COR-L47 (cell line): Measurements from ENCODE around the gene ZMIZ1.

Experiments
- DNase-seq: peaks from one replicate; lab custom pipeline; 2025; lab: John Stamatoyannopoulos, UW

ZMIZ1 gene

DNA sequence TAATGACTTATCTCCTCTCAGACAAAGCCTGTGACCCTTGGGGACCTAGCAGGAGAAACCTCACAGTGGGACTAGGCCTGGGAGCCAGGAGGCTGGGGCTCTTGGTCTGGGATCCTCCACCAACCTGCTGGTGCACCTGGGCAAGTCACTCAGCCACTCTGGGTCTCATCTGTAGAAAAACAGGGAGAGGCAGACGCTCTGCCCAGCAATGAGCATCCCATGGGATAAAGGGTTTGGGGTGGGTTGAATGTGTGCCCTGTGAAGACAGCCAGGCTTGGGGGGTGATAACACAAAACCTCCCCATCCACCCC is 81.6 kb downstream of the ZMIZ1 start:
- DNase-seq, result no peak

DNA sequence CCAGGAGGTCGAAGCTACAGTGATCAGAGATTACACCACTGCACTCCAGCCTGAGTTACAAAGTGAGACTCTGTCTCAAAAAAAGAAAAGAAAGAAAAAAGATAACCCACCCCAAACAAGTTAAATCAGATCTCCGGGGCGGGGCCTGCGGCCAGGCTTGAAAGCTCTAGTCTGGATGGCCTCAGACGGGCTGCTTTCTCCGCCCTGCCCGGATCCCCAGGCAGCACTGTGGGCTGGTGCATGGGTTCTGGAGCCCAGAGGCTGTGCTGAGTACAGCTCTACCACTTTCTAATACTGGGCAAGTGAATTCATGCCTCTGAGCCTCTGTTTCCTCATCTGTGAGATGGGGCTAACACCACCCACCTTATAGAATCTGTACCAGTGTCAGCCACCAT is 83.7 kb downstream of the ZMIZ1 start:
- DNase-seq, result no peak

DNA sequence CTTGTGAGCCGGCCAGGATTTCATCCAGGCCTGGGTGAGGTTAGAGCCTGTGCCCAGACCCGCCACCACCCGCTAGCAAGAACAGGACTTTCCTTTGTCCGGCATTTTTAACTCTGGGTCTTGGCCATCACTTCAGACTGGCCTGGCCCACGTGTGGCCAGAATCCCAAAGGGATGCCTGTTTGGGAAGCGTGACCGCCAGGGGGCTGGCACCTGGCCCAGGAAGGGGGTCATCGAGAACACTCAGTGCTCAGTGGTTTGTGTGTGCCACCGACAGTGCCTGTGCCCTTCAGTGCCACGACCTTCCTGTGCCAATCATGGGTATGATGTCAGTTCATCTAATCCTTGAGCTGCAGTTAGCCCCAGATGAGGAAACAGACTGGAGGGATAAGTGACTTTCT is 85.0 kb downstream of the ZMIZ1 start:
- no peak for DNase-seq

DNA sequence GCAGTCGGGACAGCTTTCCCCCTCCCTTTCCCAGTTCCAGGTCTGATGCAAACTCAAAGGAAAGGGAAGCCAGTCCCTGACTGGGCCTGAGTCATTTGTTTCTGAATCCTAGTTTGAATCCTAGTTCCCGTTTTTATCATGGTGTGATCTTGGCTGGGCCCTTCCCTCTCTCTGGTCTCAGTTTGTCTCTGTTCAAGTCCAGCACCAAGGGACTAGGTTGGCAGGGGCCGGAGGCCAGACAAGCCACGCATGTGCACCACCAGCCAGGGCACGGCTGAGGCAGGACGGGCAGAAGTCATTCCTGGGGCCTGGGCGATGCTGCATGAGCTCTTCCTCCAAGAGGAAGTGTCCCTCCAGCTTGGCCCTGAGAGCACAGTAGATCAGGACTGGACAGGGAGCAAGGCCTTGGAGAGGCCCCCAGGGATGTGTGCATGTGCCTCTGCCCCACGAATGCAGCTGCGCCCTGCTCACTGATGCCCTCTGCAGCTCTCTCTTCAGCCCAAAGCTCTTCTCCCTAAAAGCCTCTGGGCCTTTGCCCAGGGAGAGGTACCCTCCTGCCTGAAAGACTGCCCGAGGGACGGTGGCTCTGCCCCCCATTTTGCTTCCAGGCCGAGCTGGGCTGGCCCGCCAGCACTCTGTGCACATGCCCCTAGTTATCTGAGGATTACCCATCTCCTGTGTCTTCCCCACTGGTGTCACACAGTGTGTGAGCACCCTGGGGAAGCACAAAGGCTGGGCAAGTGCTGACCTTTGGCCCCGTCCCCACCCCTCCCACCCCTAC is 86.7 kb downstream of the ZMIZ1 start:
- DNase-seq, result no peak

DNA sequence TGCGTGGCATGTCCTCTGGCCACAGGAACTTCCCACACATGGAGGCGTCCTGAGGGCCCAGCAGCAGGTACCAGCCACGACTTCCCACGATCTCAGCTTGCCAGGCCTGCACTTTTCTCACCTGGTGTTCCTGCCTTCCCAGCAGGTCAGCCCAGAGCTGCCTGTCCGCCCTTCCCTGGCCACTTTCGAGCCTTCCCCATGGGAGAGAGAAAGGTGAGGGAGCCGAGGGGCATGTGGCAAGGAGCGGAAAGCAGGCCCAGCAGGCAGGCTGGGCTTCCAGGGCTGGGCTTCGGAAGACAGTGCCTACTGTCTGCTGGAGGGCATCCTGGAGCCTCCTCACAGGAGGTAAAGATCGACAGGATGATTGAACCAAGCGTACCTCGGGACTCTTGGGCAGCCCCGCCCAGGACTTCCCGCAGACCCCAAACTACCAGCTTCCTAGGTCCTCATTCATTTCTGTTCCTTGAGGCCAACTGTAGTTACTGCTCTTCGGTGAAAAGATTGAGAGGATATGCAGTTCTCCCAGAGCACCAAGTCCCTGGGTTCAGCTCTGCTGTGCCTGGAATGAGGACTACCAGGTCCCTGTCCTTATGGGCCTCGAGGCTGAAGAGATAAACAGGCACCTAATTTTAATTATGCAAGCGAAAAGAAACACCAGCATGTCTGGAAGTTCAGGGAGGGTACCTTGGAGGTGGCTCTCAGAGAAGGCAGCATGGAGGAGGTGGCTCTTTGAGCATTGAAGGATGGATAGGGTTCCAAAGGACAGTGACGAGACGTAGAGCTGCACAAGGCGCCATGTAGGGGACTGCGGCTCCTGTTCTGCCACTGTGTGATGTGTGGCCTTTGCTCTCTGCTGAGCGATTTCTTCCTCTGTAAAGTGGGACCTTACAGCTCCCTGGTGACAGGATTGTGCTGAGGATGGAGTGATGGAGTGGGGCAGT is 87.8 kb downstream of the ZMIZ1 start:
- DNase-seq, result no peak

DNA sequence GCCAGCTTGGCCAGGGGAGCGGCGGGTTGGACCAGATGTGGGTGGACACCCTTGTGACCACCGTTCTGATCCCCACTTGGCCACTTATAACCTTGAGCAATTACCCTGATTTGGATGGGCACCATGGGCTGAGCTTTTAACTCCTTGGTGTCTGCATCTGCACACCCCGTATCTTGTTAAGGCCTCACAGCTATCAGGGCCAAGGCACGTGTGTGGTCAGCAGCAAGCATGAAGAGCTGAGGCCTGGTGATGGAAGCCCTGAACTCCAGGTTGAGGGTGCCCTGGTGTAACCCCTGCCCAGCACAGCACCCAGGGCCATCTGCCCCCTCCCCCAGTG is 89.2 kb downstream of the ZMIZ1 start:
- no peak for DNase-seq

DNA sequence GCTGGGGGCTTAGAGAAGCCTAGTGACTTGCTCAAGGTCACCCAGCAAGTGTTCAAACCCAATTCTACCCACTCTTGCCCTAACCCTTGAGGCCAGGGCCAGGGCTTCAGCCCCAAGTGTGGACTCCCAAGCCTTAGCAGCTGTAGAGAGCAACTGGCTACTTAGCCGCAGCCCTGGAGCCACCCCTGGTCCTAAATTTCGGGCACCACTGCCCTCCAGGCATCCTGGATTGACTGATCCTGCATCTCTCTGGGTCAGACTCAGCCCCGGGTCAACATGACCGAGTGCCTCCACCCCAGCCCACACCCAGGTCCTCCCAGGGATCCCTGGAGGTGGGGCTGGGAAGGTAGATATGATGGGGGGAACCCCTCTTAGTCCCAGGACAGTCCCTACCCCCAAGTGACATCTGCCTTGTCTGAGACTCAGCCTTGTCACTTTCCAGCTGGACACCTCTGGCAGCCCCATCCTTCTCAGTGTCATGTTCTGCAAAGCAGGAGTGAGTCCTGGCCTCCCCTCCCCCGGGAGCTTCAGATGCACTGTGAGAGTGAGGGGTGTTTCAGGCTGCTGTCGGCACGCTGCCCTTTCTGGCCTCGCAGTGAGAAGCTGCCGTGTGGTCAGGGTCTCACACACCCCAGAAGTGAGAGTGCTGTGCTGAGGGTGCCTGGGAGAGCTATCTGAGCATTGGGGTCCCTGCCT is 89.8 kb downstream of the ZMIZ1 start:
- no peak for DNase-seq

DNA sequence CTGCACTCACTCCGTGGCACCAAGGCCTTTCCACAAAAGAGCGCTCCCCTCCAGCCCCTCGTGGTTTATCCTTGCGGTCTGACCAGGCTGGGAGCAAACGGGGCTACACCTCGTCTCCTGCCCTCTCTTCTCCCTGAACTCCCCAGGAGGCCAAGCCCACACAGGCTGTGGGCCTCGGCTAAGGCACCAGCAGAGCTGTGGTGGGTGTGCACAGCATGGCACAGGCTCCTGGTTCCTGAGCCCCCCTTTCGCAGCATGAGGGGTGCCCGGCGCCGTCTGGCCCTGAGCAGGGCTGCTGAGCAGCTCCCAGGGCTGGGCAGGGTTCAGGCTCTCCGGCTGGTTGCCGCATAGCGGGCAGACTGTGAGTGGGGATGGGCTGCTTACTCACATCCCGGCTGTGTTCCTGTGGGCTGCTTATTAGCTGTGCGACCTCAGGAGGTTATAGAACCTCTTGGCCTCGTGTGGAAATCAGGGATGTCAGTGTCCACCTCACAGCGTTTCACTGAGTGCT is 90.4 kb downstream of the ZMIZ1 start:
- no peak for DNase-seq

DNA sequence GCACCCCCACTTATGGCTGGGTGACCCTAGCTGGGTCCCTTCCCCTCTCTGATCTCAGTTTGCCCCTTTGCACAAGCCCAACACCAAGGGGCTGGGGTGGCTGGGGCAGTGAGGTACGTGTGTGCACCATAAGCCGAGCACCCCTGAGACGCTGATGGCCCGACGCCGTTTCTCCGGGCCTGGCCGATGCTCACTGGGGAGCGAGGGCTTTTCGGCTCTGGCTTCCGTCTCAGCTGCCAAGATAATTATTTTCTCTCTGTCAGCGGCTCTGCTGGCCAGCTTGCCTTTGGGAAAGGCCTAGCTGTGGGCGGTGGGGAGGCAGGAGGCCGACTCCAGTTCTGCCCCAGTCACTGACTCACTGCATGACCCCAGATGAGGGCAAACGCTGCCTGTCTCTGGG is 91.0 kb downstream of the ZMIZ1 start:
- no peak for DNase-seq

DNA sequence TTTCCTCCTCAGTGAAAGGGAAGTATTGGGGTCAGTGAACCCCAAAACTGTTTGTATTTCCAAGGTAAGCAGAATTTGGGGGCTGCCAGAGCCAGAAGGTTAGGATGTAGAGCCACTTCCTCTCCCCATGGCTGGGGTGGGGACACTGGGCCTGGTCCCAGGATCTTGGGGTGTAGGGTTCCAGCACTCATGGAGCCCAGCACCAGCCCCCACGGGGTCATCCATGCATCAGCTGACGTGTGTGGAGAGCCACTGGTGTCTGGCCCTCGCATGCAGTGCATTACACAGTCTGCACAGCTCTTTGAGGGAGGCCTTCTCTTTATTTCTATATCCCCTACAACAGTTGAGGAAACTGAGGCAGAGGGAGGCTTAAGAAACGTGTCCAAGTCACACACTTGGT is 91.4 kb downstream of the ZMIZ1 start:
- DNase-seq, result no peak

DNA sequence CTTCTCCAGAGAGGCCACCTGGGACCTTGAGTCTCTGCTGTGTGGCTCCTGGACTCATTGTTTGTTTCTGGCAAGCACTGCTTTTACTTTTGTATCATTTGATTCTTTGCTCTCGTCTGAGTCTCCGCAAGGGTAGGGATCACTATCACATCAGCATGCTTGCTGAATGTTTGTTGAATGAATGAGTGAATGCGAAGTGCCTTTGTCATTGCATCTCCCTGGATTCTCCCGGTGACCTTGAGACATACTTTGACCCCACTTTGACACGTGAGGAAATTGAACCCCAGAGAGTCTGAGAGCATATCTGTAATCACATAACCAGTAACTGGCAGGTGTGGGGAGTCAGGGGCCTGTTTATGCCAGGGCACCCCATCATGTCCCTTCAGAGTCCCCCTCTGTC is 92.8 kb downstream of the ZMIZ1 start:
- no peak for DNase-seq

DNA sequence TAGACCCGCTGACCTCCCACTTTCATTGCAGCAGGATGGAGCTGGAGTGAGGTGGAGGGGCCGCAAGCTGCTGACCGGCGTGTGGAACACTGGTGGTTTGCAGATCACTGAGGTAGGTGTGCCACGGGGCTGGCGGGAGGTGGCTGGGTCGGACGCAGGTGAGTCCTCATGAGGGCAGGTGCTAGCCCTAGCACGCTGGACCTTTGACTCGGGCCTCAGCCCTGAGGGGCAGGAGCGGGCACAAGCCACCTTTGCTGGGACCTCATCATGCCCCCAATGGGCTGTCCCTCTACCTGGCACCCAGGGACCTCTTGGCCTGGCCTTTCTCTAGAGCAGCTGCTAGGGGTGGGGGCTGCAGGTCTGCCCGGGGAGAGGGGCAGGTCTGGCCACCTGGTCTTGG is 93.3 kb downstream of the ZMIZ1 start:
- DNase-seq, result no peak

DNA sequence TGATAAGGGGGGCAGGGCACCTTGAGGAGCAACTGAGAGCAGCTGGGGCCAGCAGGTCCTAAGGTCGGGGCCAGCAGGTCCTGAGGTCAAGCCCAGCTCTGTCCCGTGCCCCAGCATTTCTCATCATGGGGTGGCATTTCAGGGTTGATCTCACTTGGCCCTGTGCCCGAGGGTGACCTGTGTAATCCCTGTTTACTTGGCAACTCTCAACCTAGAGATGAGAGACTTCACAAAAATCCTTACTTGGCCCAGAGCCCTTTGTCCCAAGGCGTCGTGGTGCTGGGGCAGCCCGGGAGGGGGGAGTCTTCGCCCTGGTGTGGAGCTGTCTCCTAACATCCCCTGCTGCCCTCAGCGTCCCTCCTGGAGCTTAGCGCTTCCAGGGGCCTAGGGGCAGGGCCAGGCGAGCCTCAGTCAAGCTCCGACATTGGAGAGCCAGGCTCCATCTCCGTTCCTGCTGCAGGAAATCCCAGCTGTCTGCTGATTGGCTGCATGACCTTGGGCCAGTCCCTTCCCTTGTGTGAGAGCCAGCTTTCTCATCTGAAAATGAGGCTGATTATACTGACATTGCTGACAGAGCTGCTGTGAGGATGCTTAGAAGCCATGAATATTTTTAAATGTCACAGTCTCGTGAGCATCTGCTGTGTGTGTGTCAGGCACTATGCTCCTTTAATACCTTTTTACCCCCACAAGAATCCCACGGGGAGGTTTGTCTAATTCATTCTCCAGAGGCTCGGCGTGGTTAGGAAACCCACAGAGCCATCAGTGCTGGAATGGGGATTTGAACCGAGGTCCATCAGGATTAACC is 94.3 kb downstream of the ZMIZ1 start:
- DNase-seq, result no peak

DNA sequence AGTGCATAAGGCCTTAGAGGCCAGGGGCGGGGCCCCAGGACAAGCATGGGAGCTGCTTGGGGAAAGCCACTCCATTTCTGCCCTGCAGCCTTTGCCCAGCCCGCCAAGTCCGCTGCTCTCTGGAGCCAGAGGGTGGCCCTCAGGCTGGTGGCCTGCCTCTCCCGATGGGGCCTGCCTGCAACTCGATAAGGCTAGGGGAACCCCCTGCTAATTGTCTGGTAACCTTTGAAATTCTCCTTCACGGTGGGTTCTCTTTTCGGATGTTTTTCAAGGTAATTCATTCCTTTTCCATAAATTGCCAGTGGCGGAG is 94.9 kb downstream of the ZMIZ1 start:
- DNase-seq, result no peak

DNA sequence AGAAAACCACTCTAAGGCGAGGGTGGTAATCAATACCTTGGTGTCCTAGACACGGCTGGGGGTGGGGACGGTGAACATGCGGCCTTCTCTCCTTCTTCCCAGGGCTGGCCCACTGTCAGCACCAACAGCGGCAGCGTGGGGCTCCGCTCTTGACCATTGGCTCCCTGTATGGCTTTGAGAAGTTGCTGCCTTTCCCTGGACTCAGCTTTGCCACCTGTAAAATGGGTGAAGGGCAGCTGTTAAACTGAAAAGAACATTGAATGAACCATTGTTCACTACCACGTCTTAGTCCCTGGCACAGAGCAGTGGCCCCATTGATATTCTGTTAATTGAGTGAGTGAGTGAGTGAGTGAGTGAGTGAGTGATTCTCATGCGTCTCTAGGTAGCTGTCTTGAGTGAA is 95.3 kb downstream of the ZMIZ1 start:
- DNase-seq, result no peak

DNA sequence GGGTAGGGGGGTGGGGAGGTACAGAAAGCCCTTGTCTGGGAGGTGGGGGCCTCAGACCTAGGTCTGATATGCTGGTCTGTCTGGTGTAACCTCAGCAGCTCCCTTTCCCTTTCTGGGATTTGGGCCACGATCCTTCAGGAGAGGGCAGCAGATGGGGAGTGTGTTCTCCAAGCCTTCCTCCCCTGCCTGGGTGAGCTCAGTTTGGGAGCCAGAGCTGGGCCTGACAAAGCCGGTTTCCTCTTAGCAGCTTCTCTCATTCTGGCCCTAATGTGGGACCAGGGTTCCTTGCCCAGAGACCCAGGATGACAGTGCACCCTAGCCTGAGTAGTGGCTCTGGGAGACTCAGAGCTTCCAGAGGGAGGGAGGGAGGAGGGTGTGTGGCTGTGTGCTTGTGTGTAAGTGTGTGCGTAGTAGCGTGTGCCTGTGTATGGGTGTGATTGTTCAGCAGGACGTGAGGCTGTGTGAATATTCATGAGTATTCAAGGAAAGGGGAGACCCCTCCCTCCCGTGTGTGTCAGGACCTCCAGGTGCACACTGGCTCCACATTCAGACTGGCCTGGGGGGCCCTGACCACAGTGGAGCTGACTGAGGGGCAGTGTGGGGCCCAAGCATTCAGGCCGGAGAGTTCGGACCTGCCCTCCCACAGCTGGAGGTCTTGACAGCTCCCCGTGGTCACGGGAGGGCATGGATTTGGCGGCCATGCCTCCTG is 96.5 kb downstream of the ZMIZ1 start:
- DNase-seq, result no peak

DNA sequence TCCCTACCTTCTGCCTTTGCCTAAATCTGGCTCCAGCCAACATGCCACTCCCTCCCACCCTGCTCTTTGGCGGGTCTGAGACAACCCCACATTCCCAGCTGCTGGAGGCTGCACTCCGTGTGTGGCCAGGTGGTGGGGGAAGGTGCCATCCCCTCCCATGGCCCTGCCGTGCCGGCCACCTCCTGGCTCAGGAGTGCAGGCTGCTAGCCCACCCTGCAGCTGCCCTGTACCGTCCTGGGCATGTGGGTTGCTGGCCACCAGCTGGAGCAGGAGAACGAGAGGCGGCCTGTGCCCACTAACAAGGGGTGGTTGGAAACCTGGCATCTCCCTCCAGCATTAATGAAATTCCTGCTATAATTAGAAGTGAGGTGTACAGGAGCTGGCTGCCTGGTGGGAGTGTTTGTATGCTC is 97.6 kb downstream of the ZMIZ1 start:
- DNase-seq, result peak; percentile 21

DNA sequence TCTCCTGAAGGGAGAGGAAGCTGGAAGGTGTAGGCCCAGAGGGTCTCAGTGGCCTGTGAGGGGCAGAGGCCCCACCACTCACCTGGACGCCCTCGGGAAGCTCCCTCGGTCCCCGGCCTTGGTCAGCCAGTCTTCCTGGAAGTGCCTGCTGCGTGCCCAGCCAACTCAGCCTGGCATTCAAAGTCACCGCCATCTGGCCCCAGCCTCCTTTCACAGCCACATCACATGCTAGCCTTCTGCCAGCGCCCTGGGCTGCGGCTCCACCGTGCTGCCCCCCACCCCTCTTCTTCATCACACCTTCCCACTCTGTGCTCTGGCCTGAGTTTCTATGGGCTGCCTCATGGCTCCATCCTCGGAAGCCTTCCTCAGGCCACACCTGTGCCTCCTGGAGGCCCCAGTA is 98.0 kb downstream of the ZMIZ1 start:
- no peak for DNase-seq

DNA sequence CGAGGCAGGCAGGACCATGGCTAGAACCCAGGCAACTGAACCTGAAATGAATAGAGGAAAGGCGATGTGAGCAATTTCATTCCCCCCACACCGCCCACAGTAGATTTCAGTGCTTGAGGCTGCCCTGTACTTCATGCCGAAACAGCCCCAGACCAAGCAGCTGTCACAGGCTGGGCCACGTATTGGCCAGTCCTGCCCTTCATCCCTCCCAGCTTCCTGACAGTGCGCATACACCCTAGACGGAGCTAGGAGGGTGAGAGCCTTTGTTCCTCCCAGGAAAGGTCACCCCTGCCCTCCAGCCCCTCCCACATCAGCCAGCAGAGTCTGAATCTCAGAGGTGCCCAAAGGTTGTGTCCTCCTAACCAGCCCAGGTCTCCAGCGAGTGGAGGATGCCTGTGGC is 98.8 kb downstream of the ZMIZ1 start:
- no peak for DNase-seq

DNA sequence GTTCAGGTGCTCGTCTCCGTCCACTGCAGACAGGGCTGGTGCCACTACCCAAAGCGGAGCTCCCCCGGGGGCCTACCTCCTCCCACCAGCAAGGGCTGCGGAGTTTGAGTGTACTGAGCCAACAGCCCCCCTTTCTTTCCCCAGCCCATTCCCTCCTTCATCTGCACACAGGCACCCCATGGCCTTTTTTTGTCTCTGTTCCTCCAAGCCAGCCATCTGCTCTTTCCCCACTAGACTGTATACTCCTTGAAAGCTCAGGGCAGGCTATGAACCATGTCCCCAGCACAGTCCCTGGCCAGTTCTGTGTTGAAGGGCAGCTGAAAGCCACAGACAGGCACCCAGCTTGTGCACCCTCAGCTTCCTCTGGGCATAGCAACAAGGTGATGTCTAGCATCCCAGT is 99.4 kb downstream of the ZMIZ1 start:
- no peak for DNase-seq

DNA sequence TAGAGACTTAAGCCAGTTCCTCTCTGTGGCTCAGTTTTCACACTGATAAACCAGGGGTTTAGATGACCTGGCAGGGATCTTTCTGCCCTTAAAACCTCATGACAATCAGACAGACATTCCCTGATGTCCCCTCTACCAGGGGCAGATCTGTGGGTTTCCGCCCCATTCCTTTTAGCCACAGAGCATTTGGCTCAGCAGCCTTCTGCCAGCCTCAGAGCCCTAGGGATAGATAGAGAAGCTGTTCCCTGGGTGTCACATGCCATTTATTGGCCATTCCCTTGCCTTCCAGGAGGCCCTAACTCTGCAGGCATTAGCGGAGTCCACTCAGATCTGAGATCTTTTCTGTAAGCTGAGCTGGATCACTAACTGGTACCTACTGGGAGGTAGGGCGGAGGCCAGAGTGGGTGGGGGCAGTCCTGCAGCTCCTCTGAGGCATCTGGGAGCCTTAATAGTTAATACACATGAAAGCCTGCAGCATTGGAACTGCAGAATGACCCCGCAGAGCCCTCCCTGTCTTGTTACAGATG is 101.5 kb downstream of the ZMIZ1 start:
- no peak for DNase-seq
